Measurements from ENCODE around the gene LAMB3.

Gene LAMB3

DNA sequence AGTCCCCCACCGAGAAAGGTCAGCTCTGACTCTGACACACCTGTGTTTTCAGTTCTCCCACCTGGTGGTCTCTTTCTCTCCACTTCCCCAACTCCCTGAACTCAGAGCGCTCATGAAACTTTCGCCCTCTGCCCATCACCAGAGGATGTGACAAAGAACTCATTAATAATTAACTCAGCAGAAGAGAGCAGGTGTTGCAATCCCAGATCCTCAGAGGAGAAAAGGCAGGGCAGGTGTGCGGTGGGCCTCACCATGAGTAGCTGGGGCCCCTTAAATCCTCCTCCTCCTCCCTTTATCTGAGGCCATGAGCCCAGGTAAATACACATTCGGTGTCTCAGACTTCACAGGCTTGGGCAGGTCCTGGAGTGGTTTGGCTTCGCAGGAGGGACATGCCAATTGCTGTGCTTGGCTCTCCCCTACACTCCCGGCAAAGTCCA is 1.7 kb upstream of the LAMB3 start:
- no peak overlapping the region for H3K4me3 ChIP-seq (ENCODE audit: low read depth, low read length)
- DNase-seq (ENCODE audit: low read depth, low spot score): no peak
- in situ Hi-C loops (cut with HindIII; ENCODE audit: low sequenced_read_pairs): no loop called here
- TF ChIP-seq, protein P1, sequence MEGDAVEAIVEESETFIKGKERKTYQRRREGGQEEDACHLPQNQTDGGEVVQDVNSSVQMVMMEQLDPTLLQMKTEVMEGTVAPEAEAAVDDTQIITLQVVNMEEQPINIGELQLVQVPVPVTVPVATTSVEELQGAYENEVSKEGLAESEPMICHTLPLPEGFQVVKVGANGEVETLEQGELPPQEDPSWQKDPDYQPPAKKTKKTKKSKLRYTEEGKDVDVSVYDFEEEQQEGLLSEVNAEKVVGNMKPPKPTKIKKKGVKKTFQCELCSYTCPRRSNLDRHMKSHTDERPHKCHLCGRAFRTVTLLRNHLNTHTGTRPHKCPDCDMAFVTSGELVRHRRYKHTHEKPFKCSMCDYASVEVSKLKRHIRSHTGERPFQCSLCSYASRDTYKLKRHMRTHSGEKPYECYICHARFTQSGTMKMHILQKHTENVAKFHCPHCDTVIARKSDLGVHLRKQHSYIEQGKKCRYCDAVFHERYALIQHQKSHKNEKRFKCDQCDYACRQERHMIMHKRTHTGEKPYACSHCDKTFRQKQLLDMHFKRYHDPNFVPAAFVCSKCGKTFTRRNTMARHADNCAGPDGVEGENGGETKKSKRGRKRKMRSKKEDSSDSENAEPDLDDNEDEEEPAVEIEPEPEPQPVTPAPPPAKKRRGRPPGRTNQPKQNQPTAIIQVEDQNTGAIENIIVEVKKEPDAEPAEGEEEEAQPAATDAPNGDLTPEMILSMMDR (IDR thresholded peaks at IDR 0.05; ENCODE audit: low read depth, low read length): no peak

DNA sequence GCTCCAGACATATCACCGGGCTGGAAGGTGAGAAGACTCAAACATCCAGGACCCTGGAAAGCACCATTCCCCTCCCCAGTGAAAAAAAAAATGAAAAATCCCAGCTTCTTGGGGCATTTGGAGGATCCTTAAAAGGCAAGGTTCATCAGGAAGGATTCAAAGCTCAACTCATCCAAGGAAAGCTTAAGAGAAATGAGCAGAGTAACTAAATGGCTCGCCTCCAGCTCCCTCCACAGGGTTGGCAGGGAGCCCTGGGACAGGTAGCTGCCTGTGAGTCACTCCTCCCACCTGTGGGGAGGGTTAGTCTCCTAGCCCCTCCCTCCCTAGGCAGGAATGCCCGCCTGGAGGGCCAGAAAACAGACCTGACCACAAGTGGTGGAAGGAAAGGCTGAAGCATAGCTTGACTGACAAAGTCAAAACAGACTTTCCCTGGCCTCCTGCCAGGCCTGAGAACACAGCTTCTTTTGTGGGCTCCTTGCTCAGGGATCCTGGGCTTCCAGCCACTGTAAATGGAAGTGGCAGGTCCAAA is 712 bp upstream of the LAMB3 start:
- DNase-seq (ENCODE audit: low read depth, low spot score): peak; percentile 90
- no peak overlapping the region for H3K4me3 ChIP-seq (ENCODE audit: low read depth, low read length)
- in situ Hi-C loops (cut with HindIII; ENCODE audit: low sequenced_read_pairs): no loop called here
- TF ChIP-seq, protein P1 (IDR thresholded peaks at IDR 0.05; ENCODE audit: low read depth, low read length): no peak

DNA sequence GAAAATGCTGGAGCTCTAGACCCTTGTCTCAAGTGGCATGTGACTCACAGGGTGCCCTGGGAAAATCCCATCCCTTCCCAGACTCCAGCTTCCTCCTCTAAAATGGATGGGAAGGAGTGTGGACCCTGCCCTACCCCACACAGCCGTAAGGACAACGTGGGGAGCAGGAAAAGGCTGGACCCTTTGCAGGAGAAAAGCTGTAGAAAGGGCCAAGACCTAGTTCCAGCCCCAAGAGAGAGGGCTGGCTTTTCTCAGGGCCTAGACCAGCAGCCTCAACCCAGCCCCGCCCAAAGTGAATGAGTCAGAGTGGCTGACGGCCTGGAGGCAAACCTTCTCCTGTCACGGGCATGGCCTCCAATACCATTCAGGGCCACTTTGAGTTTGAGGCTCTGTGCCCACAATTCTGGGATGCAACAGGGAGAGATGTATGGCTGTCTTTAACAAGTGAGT is 1.1 kb downstream of the LAMB3 start:
- TF ChIP-seq, protein P1 (IDR thresholded peaks at IDR 0.05; ENCODE audit: low read depth, low read length): no peak
- DNase-seq (ENCODE audit: low read depth, low spot score): peak; percentile 76
- in situ Hi-C loops (cut with HindIII; ENCODE audit: low sequenced_read_pairs): no loop called here
- no peak overlapping the region for H3K4me3 ChIP-seq (ENCODE audit: low read depth, low read length)

DNA sequence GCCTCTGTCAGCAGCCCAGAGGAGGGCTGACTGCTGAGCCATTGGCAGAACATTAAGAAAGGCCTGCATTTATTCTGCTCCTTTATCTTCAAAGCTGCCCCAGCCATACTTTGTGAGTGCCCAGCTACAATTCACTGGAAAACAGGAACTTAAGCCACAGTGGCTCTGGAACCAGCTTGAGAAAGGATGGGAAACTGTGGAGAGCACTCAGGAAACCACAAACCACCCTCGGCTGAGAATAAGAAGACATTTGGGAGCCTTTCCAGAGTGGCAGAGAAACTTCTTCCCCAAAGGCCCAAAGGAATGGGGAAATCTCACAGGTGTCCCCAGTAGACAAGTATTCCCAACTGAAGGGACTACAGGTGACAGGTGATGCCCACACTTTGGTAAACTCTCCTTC is 1.8 kb downstream of the LAMB3 start:
- peak; percentile 34 for DNase-seq (ENCODE audit: low read depth, low spot score)
- H3K4me3 ChIP-seq (ENCODE audit: low read depth, low read length): no peak overlapping the region
- TF ChIP-seq, protein P1 (IDR thresholded peaks at IDR 0.05; ENCODE audit: low read depth, low read length): no peak
- in situ Hi-C loops (cut with HindIII; ENCODE audit: low sequenced_read_pairs): no loop called here

DNA sequence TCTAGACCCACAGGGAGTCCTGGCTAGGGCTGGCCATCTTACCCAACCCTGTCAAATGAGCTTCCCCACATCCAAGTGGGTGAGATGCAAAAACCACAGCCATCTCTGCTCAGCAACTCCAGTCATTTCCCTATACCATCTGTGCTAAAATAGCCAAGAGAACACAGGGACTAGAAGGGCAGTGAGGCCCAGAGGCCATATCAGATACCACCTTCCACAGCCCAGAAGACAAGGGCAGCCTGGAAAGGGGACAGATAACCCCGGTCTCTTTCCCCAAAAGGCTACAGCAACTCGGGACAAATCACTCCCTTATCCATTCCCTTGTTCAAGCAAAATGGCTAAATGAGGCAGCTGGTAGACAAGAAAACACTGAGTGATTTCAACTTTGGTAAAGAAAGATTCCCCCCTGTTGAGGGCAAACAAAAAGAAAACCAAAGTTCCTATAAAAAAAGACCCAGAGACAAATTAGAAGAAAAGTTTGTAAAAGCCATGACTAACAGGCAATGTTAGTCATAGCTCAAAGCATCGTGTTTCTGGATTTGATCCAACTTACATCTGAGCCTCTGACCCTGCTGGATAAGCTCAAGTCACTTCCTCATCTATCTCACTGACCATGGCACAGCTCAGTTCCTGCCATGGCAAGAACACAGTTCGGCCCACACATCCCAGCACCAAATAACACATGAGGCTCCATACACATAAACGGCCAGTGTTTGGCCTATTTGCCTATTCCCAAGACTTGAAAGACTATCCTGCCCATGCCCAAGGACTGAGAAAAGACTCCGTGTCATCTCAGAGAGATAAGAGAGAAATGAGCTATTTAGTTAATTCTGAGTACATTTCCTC is 3.1 kb downstream of the LAMB3 start:
- DNase-seq (ENCODE audit: low read depth, low spot score): peak; percentile 97
- in situ Hi-C loops (cut with HindIII; ENCODE audit: low sequenced_read_pairs): no loop called here
- H3K4me3 ChIP-seq (ENCODE audit: low read depth, low read length): no peak overlapping the region
- TF ChIP-seq, protein P1 (IDR thresholded peaks at IDR 0.05; ENCODE audit: low read depth, low read length): no peak

DNA sequence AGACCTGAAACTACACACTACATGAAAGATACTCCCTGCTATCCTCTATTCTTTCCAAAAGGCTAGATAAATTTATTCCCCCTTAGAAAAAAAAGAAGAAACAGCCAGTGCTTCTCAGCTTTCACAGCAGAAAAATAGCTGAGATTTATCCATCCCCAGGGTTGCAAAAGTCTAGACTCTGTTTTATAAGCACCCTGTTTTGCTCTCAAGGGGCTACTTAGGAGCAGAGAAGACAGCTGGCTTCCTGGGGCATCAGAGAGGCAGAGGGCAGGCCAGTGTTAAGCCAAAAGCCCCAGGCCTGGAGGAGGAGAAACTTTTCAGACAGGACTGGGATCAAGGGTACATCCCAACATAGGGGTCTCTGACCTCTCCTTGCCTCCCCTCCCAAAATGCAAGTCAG is 3.9 kb downstream of the LAMB3 start:
- H3K4me3 ChIP-seq (ENCODE audit: low read depth, low read length): no peak overlapping the region
- DNase-seq (ENCODE audit: low read depth, low spot score): no peak
- TF ChIP-seq, protein P1 (IDR thresholded peaks at IDR 0.05; ENCODE audit: low read depth, low read length): no peak
- in situ Hi-C loops (cut with HindIII; ENCODE audit: low sequenced_read_pairs): no loop called here
